Colon (tissue), 2 donors: Measurements from ENCODE around the gene VPS13D.

Experiments
- FAIRE-seq: peaks from 2 replicates; lab custom pipeline; 2012; peaks lifted over from hg19 to GRCh38; lab: Jason Lieb, UNC
- donor health status: control.
- donor health status: control.

VPS13D gene

GRCh38 chr1:12539705-12540579 lies 310.1 kb downstream of the VPS13D start:
- FAIRE-seq = no peak

GRCh38 chr1:12540580-12541273 lies 310.9 kb downstream of the VPS13D start:
- no peak for FAIRE-seq

GRCh38 chr1:12541274-12542137 lies 311.7 kb downstream of the VPS13D start:
- no peak for FAIRE-seq

- FAIRE-seq = no peak
These were observed 312.3 kb downstream of the VPS13D start for GRCh38 chr1:12542138-12542465.

GRCh38 chr1:12542616-12543592 lies 313.1 kb downstream of the VPS13D start:
- FAIRE-seq = no peak

- FAIRE-seq = no peak
These were observed 313.9 kb downstream of the VPS13D start for GRCh38 chr1:12543740-12544154.

GRCh38 chr1:12544357-12544756 lies 314.5 kb downstream of the VPS13D start:
- FAIRE-seq = no peak

- no peak for FAIRE-seq
These were observed 315.2 kb downstream of the VPS13D start for GRCh38 chr1:12544992-12545391.

- FAIRE-seq = no peak
These were observed 317.1 kb downstream of the VPS13D start for GRCh38 chr1:12546771-12547585.

GRCh38 chr1:12547586-12548225 lies 317.9 kb downstream of the VPS13D start:
- FAIRE-seq = no peak

GRCh38 chr1:12548279-12548972 lies 318.6 kb downstream of the VPS13D start:
- FAIRE-seq = no peak

GRCh38 chr1:12548973-12549459 lies 319.2 kb downstream of the VPS13D start:
- no peak for FAIRE-seq

GRCh38 chr1:12549460-12550349 lies 319.9 kb downstream of the VPS13D start:
- FAIRE-seq = no peak

- FAIRE-seq = no peak
These were observed 321.8 kb downstream of the VPS13D start for GRCh38 chr1:12551584-12551983.

GRCh38 chr1:12552111-12552888 lies 322.5 kb downstream of the VPS13D start:
- no peak for FAIRE-seq

GRCh38 chr1:12552951-12553921 lies 323.4 kb downstream of the VPS13D start:
- no peak for FAIRE-seq
